ENCODE results near the gene IMPA2.

DNA sequence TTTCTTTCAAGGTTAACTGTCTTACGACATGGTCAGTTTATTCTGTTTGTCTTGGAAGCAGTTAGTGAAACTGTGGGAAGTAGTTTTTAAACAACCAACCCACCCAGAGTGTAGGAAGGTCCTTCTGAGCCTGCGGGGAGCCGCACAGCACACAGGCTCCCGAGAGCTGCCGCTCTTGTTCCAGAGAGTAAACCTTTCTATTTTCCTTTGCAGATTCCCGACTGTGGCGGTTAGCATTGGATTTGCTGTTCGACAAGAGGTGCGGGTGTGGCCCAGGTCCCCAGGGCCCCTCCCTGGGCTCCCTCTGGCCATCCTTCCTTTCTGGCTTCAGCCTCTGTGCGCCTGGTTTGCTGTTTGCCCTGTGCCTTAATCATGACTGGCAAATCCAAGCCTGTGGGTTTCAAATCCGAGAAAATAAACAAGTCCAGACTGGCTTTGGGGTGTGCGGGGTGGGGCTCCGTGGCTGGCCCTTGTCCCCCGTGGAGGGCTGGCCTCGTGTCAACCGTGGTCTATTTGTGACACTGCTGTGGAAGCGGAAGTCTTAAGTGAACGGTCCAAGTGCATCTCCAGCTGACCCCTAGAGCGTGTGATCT, 30.7 kb downstream of the IMPA2 start:
- TF ChIP-seq GATA2 (IDR thresholded peaks at IDR 0.05; ENCODE audit: low read depth, low read length) (no peak), GATA3 (IDR thresholded peaks at IDR 0.05; ENCODE audit: low read depth, low read length) (no peak)

Measured in SH-SY5Y (cell line).